HG03039 (cell line): ENCODE results near the gene CCSER2.
A peak's percentile ranks its signal among the peaks of the same experiment; 100 is the strongest.

Experiments used
- ATAC-seq: cut with Tn5 transposase; IDR thresholded peaks from one replicate; pipeline ENCODE4 v1.9.1; 2021; ENCODE audit warnings: mild to moderate bottlenecking, moderate library complexity; ENCODE audit not compliant: unreplicated experiment

CCSER2 gene

GRCh38 chr10:84542522-84543490 is 214.4 kb downstream of the CCSER2 start:
- ATAC-seq = no peak

GRCh38 chr10:84543948-84544347 is 215.6 kb downstream of the CCSER2 start:
- no peak for ATAC-seq

- no peak for ATAC-seq
These were observed 217.3 kb downstream of the CCSER2 start for GRCh38 chr10:84545651-84546050.

GRCh38 chr10:84546609-84547008 is 218.2 kb downstream of the CCSER2 start:
- no peak for ATAC-seq

GRCh38 chr10:84547616-84548015 is 219.2 kb downstream of the CCSER2 start:
- ATAC-seq = no peak

- ATAC-seq = no peak
These were observed 220.5 kb downstream of the CCSER2 start for GRCh38 chr10:84548869-84549268.

- ATAC-seq = no peak
These were observed 221.2 kb downstream of the CCSER2 start for GRCh38 chr10:84549368-84550165.

GRCh38 chr10:84550756-84551436 is 222.5 kb downstream of the CCSER2 start:
- ATAC-seq = no peak

- ATAC-seq = no peak
These were observed 223.2 kb downstream of the CCSER2 start for GRCh38 chr10:84551437-84552120.

- no peak for ATAC-seq
These were observed 224.1 kb downstream of the CCSER2 start for GRCh38 chr10:84552478-84552877.

GRCh38 chr10:84562592-84562991 is 234.2 kb downstream of the CCSER2 start:
- ATAC-seq = no peak

- peak; percentile 87 for ATAC-seq
These were observed 235.0 kb downstream of the CCSER2 start for GRCh38 chr10:84563355-84563754.

- peak; percentile 26 for ATAC-seq
These were observed 235.5 kb downstream of the CCSER2 start for GRCh38 chr10:84563868-84564267.

- ATAC-seq = no peak
These were observed 237.6 kb downstream of the CCSER2 start for GRCh38 chr10:84565881-84566582.

GRCh38 chr10:84567133-84567532 is 238.7 kb downstream of the CCSER2 start:
- no peak for ATAC-seq
